ENCODE measurements around the gene PGBD1.

DNA sequence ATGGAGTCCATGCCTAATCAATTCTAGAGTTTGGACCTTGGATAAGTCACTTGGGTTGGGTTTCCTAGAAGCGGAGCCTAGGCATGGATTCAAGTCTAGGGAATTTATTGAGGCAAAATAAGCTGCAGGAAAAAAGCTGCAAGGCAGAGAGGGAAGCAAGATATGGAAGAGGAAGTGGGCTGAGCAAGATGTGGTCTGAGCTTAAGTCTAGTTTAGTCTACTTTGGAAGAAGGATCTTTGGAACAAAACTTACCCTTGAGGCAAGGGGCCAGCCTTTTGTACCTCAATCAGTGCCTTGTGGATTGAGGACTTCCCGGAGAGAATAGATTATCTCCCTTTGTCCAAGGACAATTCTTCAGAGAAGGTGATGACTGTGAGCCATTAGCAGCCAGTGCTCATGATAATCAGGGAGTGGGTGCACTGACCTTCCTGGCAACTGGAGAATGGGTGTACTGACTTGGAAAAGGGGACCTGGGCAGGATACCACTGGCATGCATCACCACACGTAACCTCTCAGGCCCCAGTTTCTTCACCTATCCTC lies 45.4 kb upstream of the PGBD1 start:
- no peak for TF ChIP-seq CTCF (IDR thresholded peaks at IDR 0.05 in 4 of 5, conservative IDR thresholded peaks at IDR 0.05 in 1 of 5)
- no peak for TF ChIP-seq POLR2A (IDR thresholded peaks at IDR 0.05)

Data from gastrocnemius medialis (tissue), 4 donors.